ENCODE results near the gene TNFRSF17.

TNFRSF17 gene

DNA sequence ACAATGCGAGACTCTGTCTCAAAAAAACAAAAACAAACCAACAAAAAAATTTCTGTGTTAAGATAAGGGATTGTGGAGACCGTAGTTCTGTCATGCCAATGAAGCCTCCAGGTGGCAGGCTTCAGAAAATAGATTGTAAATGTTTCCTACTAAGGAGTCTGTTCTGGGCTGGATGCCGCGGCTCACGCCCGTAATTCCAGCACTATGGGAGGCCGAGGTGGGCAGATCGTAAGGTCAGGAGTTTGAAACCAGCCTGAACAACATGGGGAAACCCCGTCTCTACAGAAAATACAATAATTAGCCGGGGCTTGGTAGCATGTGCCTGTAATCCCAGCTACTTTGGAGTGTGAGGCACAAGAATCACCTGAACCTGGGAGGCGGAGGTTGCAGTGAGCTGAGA, 7.1 kb downstream of the TNFRSF17 start:
- FAIRE-seq: peak; percentile 49

DNA sequence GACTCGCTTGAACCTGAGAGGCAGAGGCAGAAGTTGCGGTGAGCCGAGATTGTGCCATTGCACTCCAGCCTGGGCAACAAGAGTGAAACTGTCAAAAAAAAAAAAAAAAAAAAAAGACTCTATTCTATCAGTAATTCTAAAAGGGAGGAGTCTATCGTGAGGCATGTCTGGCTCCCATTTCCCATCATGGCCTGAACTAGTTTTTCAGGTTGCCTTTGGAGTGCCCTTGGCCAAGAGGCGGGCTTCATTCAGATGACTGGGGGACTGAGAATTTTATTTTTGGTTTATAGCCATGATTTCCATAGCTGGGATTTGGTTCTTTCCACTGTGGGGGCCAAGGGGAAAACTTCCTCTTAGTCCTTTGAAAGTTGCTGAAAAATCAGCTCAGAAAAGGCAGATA, 8.1 kb downstream of the TNFRSF17 start:
- FAIRE-seq: no peak

DNA sequence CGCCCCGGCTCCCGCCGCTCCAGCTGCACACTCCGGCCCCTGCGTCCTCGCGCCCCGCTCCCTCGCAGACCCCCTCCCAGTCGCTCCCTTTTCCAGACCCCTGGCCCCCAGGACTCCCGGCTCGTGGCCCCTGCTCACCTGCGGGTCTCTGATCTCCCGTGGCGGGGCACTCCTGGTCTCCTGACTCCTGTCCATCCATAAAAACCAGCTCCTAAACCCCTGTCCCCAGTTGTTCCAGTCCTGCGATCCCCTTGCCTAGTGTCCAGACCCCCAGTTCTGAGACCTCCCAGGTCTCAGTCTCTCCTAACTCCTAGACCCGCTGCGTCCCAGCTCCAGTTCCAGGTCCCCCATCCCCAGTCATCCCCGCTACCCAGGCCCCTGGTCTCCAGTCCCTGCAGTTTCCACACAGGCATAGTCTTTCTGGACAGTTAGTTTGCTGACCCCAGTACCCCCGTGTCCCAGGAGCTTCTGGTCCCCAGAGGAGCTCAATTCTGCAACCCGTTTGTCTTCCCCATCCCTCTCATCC, 11.9 kb downstream of the TNFRSF17 start:
- no peak for FAIRE-seq

DNA sequence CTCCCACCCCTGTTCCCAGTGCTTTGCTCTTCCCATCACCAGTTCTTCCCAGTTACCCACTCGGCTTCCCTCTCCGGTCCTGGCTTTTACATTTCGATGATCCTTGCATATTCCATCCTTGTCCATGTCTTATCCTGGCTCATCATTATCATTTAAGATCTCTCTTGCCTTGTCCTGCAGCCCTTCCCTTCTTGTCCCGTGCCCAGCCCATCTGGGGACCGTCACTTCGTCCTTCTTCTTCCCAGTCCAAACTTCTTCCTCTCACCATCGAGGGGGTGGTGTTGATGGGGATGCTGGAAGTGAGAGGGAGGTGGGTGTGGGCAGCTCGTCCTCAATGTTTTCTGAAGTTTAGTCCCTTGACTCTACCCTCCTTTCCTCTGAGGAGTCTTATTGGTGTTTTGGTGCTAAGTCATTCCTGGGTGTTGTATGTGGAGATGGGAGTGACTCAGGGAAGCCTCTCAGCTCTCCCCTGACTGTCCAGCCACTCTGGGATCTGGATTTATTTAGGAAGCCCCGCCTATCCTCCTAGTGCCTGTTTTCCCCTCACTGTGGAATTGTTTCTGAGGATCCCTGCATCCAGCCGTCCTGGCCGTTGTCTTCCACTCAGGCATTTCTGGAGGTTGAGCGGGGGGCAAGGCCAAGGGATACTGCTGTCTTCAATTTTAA, 12.5 kb downstream of the TNFRSF17 start:
- FAIRE-seq: no peak

DNA sequence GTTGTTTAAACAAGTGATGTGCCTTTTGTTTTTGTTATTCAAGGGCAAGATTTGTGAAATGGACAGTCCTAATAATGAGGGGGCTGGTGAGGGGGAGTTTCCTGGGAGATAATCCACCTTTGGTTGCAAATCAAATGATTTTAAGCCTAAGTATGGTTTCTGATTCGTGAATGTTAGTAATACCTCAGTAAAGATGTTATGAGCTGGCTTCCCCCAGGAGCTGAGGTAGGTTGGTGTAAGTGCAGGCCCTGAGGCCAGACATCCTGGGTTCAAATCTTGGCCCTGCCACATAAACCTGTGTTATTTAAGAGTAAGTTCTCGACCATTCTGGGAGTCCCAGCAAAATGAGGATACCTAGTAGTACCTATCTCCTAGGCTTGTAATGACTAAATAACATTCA, 13.1 kb downstream of the TNFRSF17 start:
- FAIRE-seq: no peak

DNA sequence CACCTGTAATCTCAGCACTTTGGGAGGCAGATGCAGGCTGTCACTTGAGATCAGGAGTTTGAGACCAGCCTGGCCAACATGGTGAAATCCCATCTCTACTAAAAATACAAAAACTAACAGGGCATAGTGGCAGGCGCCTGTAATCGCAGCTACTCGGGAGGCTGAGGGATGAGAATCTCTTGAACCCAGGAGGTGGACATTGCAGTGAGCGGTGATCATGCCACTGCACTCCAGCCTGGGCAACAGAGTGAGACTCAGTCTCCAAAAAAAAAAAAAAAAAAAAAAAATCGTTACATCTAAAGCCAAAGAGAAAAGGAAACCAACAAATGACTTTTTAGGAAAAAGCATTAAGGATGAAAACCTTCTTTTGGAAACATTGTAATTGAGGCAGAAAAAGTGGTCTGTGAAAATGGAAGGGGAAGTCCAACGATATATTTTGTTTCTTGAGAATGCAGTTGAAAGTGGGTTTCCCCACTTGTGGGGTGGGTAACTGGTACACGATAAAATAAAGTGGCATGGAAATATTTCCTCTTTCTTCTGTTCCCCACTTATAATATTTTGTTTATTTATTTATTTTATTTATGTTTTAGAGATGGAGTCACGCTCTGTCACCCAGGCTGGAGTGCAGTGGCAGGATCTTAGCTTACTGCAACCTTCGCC, 14.1 kb downstream of the TNFRSF17 start:
- FAIRE-seq: no peak

DNA sequence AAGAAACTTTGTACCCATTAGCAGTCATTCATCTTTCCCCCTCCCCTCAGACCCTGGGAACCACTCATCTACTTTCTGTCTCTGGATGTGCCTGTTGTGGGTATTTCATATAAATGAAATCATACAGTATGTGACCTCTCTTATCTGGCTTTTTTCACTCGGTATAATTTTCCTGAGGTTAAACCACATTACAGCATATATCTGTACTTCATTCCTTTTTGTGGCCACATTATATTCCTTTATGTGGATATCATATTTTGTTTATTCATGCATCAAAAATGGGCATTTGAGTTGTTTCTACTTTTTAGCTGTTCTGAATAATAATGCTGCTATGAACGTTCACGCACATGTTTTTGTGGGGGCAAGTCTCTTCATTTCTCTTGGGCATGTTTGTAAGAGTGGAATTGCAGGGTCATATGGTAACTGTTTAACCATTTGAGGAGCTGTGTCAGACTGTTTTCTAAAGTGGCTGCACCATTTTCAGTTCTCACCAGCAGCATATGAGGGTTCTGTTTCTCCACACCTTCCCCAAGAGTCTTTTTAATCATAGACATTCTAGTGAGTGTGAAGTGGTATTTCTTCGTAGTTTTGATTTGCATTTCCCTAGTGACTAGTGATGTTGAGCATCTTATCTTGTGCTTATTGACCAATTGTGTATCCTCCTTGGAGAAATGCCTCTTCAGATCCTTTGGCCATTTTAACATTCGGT, 15.3 kb downstream of the TNFRSF17 start:
- FAIRE-seq: no peak

DNA sequence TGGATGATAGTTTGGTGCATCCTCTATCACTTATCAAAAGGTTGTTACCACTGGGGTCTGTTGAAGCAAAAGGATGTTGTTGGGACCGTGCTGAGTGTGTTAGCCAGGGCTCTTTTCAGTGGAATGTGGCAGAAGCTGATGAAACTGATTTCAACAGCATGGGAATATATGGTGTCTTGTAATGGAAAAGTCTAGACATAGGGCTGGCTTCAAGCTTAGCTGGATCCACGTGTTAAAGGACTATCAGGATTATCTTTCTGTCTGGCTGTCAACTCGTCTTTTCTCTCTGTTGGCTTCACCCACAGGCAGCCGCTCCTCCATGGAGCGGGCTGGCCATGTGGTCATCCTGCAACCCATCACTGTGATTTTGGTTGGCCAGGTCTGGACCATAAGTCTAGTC, 20.2 kb downstream of the TNFRSF17 start:
- FAIRE-seq: no peak

DNA sequence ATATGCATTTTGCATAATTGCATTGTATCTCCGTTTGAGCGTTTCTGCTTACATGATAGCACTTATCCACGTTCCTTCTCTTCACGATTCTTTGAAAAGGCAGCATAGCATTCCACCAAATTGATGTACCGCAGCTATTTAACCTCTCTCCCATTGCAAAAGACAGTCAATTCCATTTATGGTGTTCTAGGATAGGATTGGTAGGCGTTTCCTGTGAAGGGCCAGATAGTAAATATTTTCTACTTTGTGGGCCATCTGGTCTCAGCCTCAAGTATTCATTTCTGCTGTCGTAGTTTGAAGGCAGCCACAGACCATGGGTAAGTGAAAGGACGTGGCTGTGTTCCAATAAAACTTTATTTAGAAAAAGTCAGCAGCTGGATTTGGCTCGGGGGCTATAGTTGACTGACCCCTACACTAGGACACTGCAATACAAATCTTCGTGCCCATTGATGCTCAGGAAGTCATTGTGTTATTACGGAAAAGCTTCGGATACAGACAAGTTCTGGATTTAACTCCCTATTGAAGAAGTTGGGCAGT, 21.6 kb downstream of the TNFRSF17 start:
- no peak for FAIRE-seq

DNA sequence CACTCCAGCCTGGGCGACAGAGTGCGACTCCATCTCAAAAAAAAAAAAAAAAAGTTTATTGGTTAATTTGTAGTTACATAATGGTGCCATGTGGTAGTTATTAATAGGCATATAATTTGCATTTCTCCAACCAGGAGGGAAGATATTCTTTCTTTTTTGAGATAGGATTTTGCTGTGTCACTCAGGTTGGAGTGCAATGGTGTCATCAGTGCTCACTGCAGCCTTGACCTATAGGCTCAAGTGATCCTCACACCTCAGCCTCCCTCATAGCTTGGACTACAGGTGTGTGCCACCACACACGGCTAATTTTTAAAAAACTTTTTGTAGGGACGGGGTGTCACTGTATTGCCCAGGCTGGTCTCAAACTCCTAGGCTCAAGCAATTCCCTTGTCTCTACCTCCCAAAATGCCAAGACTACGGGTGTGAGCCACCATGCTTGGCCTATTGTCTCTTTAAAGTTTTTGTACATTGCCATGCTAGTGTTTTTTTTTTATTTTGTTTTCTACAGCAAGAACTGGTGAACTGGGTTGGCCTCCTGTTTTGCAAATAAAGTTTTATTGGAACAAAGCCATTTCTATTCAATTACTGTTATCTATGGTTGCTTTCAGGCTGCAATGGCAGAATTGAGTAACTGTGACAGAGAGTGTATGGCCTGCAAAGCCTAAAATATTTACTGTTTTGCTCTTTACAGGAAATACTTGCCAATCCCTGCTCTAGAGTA, 23.4 kb downstream of the TNFRSF17 start:
- FAIRE-seq: no peak

DNA sequence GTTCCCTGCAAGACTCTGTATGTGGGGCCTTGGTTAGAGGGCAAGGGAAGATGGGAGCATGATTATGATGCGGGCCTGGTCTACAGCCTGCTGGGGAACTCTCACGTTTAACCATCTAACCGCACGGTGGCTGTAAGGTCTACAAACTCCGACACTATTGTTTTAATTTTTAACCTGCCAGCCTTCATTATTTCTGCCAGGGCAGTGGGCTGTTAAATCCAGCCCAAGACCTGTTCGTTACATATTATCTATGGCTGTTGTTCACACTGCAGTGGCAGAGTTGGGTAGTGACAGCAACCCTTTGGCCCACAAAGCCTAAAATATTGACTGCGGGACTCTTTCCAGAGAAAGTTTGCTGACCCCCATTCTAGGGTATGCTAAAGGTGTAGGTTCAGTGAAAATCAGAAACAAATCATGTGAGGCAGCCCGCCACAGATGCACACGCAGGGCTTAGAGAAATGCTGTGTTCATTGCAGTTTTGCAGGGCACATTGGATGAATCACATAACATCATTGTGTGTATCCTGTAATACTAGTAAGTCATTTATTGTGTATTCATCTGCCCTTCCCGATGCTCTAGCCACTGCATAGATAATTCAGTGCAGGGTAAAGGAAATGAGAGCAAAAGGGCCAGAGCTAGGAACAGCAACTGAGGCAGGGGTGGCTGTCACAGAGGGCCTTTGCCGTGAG, 25.8 kb downstream of the TNFRSF17 start:
- no peak for FAIRE-seq

DNA sequence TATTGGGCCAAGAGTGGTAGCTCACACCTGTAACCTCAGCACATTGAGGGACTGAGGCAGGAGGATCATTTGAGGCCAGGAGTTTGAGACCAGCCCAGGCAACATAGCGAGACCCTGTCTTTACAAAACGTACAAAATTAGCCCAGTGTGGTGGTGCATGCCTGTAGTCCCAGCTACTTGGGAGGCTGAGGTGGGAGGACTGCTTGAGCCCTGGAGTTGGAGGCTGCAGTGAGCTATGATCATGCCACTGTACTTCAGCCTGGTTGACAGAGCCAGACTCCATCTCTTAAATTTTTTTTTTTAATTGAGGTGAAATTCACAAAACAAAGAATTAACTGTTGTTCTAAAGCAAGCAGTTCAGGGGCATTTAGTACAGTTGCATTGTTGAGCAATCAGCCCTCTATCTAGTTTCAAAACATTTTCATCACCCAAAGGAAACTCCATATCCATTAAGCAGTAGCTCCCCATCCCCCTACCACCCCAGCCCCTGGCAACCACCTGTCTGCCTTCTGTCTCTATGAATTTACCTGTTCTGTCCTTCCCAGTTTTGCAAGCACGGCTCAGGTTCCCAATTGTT, 27.1 kb downstream of the TNFRSF17 start:
- FAIRE-seq: no peak

DNA sequence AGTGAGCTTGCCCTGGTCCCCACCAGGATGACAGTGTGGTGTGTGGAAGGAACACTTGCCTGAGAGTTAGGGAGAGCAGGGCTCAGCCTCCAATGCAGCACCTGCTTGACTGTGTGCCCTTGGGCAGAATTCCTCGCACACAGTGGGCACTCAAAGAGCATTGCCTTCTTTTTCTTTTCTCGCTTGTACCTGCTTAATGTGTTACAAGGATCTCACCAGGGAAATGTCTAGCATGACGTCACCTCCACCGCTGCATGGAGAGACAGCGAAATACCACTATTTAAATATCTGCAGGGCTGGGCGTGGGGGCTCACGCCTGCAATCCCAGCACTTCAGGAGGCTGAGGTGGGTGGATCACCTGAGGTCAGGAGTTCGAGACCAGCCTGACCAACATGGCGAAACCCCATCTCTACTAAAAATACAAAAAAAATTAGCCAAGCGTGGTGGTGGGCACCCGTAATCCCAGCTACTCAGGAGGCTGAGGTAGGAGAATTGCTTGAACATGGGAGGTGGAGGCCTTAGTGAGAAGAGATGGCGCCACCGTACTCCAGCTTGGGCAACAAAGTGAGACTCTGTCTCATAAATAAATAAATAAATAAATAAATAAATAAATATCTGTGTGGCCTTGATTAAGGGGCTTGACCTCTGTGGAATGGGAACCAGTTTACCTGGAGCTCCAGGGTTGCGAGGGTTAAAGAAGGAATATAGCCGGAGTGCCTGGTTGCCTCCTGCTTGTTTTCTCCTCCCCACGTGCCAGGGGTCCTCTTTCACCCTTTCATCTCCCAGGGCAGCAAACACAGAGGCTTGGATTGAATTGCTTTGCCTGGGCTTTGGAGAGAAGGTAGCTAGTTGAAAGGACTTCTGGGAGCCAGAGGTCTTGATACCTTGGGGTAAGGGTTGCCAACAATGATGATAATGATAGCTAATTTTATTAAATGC, 27.8 kb downstream of the TNFRSF17 start:
- no peak for FAIRE-seq

DNA sequence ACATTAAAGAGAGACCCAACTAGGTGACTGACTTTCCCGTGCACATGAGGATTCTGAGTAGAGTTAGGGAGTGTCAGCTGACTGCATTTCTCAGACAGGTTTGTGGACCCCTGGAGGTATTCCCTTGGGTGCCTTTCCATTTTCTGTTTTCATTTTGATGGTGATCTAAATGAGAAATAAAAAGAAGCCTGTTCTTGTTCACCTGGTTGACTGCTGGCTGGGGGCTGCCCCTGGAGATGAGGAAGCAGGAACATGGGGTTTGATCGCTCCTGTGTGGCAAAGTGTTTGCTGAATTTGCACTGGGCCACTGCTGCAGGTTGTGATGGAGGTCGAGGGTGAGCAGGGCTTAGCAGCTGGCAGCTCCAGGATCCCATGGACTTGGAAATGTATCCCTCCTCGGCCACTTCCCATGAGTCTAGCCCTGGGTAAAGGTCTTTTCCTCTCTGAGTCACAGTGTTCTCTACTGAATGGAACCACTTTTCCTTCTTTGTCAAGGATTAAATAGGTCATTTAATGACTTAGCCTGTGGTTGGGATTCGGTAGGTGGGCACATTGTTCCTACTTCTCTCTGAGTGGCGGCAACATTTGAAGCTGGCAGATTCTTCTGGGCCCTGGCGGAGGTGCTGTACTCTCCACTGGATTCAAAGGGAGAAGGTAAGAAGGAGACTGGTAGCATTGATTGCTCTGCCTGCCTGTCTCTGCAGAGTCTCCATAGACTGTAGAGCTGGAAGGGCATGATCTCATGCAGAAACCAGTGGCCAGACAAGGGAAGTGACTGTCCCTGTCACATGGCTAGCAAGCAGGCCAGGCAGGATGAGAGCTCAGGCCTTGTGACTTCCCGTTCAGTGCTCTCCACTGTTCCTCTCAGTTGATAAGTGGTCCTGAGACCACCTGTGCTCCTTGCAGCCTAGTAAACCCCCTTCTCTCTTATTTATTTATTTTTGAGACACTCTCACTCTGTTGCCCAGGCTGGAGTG, 29.4 kb downstream of the TNFRSF17 start:
- no peak for FAIRE-seq

DNA sequence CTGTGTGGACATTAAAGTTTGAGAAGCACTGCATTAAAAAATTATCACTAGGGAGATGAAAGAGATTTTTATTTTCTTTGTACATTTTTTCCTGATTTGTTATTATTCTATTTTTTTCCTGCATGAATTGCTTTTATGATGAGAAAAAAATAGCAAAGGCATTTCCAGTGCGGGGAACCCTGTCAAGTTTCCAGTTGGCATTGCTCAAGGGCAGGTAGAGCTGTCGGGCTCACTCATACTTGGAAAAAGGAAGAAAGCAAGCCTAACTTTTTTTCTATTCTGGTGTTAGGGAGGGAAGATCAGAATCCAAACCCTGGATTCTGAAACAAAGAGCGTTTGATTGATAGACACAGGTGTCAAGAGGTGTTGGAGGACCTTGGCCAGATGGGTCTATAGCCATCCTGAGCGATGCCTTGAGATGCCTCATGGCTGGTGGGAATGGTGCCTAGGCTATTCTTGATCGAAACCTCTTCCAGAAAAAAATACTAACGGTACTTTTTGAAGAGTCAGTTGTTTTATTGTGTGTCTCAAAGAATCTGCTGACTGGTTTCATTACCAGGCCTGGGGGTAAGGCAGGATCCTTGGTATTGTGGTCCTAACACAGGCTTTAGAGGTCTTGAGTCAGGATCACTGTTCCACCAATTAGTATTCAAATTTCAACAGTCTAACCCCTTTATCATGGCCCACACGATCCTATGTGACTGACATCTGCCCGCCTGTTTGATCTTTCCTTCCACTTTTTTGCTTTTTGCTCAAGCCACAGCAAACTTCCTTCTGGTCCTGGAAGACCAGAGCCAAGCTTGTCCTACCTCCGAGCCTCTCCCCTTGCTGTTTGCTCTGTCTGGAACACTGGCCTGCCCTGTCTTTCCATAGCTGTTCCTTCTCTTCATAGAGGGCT, 31.7 kb downstream of the TNFRSF17 start:
- FAIRE-seq: no peak

DNA sequence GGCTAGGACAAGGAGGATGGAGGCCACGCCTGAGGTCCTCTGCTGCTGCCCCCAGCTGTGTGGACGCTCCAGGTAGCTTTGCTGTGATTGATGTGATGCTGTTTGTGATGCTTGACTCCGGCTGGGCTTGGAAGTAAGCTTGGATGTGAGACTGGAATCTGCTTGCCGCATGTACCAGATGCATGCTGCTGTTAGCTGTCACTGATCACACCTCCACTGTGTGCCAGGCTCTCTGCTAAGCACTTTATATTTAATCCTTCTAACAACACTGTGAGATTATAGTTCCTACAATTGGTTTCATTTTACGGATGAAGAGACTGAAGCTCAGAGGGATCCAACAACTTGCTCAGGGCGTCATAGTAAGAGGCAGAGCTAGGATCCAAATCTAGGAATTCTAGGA, 35.0 kb downstream of the TNFRSF17 start:
- FAIRE-seq: no peak

DNA sequence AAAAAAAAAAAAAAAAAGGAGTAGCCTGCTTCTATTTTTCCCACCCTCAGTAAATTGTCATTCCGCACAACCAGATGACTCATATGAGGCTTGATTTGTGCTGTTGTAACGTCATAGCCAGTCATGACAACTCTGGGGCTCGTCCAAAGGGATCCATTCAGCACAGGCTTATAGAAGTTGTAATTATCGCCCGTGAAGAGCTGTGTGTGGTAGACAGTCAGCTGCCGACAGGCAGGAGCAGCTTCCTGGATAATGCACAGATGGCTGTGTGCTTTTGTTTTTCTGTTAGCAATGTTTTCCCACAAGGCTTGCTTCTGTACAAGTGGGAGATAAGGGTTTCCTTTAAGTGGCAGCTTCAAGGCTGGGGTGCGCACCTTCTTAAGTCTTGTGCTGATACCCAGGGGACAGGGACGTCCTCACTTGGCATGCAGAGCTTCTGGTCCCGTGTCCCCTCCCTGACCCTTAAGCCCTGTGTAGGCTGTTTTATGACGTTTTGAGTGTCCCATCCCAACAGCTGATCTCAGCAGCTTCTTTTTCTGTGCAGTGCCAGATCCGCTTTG, 37.5 kb downstream of the TNFRSF17 start:
- peak; percentile 27 for FAIRE-seq

DNA sequence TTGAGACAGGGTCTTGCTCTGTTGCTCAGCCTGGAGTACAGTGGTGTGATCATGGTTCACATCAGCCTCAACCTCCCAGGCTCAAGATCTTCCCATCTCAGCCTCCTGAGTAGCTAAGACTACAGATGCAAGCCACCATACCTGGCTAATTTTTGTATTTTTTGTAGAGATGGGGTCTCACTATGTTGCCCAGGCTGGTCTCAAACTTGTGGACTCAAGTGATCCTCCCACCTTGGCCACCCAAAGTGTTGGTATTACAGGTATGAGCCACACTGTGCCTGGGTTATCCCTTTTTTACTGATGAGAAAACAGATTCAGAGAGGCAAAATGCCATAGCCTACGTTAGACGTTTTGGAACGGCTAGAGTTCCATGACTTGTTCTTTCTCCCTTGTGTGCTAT, 41.6 kb downstream of the TNFRSF17 start:
- no peak for FAIRE-seq
